OCI-LY3 (cell line): ENCODE measurements around the gene ZNF234.

Experiments
- H2AFZ ChIP-seq: fragments of 200-600, 300-600 bp; shearing (Covaris generic); 2 replicates; pipeline ENCODE4 v1.6.0; 2014; ENCODE audit warnings: antibody characterized with exemption, low read depth, low read length
- H3K27ac ChIP-seq: fragments of 200-600, 300-600 bp; sonication (generic); 2 replicates; pipeline ENCODE4 v1.5.1; 2014; ENCODE audit warnings: mild to moderate bottlenecking, low read length, moderate library complexity, mixed read lengths
- H3K27me3 ChIP-seq: fragments of 200-600, 300-600 bp; sonication (generic); 2 replicates; pipeline ENCODE4 v1.6.1; 2014; ENCODE audit warnings: low read depth, low read length, mixed read lengths
- H3K36me3 ChIP-seq: fragments of 200-600, 300-600 bp; sonication (generic); replicated peaks from 2 replicates; pipeline ENCODE3; 2014; ENCODE audit warnings: low read depth, low read length, mixed read lengths
- H3K4me1 ChIP-seq: fragments of 300-600, 200-600 bp; sonication (generic); 2 replicates; pipeline ENCODE4 v1.6.1; 2014; ENCODE audit warnings: low read length, mixed read lengths
- H3K4me2 ChIP-seq: fragments of 200-600, 300-600 bp; sonication (generic); 2 replicates; pipeline ENCODE4 v1.6.1; 2014; ENCODE audit warnings: low read length, mixed read lengths
- H3K4me3 ChIP-seq: fragments of 300-600, 200-600 bp; sonication (generic); 2 replicates; pipeline ENCODE4 v1.5.1; 2014; ENCODE audit warnings: antibody characterized with exemption, mild to moderate bottlenecking, low read length, moderate library complexity
- H3K79me2 ChIP-seq: fragments of 300-600, 200-600 bp; shearing (Covaris generic); 2 replicates; pipeline ENCODE4 v1.6.1; 2014; ENCODE audit warnings: mild to moderate bottlenecking, low read length, mixed read lengths
- H3K9ac ChIP-seq: fragments of 300-600, 200-600 bp; shearing (Covaris generic); 2 replicates; pipeline ENCODE4 v1.6.0; 2014; ENCODE audit warnings: mild to moderate bottlenecking, low read length, moderate library complexity
- H3K9me3 ChIP-seq: fragments of 200-600, 300-600 bp; shearing (Covaris generic); 2 replicates; pipeline ENCODE4 v1.6.1; 2014; ENCODE audit warnings: low read length, mixed read lengths; ENCODE audit not compliant: insufficient read depth
- H4K20me1 ChIP-seq: fragments of 200-600, 300-600 bp; sonication (generic); 2 replicates; pipeline ENCODE4 v1.6.1; 2016; ENCODE audit warnings: low read length, mixed read lengths; ENCODE audit not compliant: insufficient read depth
- CTCF ChIP-seq: fragments of 200-600, 300-600 bp; sonication (generic); IDR thresholded peaks from 2 replicates; pipeline ENCODE4 v1.5.1; 2014; ENCODE audit warnings: antibody characterized with exemption, low read length, low read depth
- EZH2phosphoT487 ChIP-seq: fragments of 200-600 bp; shearing (Covaris generic); IDR thresholded peaks from 2 replicates; pipeline ENCODE4 v1.6.1; 2018; ENCODE audit warnings: antibody characterized with exemption, mixed run types, low read depth

The ZNF234 gene

GRCh38 chr19:44107751-44108150 is 33.6 kb upstream of the ZNF234 start:
- Histone ChIP-seq H3K4me1 (0 out of 2 replicates have a peak, but pooled peaks cover 2% of the 10 kb centered on the region), H3K79me2 (no peaks in the 10 kb centered on the region), H3K36me3 (peaks cover 70% of the 10 kb centered on the region), H2AFZ (no peak overlapping the region), H3K9me3 (peaks cover 17% of the 10 kb centered on the region; the same call in 1 of the 2 replicates), H3K4me2 (no peak overlapping the region), H3K4me3 (no peak overlapping the region), H3K27me3 (no peaks in the 10 kb centered on the region), H3K27ac (no peak overlapping the region), H4K20me1 (no peaks in the 10 kb centered on the region), H3K9ac (no peak overlapping the region)
- no peak for TF ChIP-seq EZH2phosphoT487
- no peak for TF ChIP-seq CTCF

GRCh38 chr19:44109458-44109857 is 31.9 kb upstream of the ZNF234 start:
- peaks cover 55% of the 10 kb centered on the region for H3K36me3 ChIP-seq
- no peak overlapping the region for H3K4me3 ChIP-seq
- H3K9me3 ChIP-seq: peaks cover 17% of the 10 kb centered on the region; the same call in 1 of the 2 replicates
- no peak overlapping the region for H3K9ac ChIP-seq
- H3K4me2 ChIP-seq: no peak overlapping the region
- H2AFZ ChIP-seq: no peak overlapping the region
- H3K27me3 ChIP-seq: no peaks in the 10 kb centered on the region
- no peak for TF ChIP-seq CTCF
- TF ChIP-seq EZH2phosphoT487: no peak
- H4K20me1 ChIP-seq: no peaks in the 10 kb centered on the region
- no peak overlapping the region for H3K27ac ChIP-seq
- H3K79me2 ChIP-seq: peaks cover 11% of the 10 kb centered on the region
- H3K4me1 ChIP-seq: peaks cover 7% of the 10 kb centered on the region; the same call in 1 of the 2 replicates

- Histone ChIP-seq H4K20me1 (no peaks in the 10 kb centered on the region), H3K27me3 (no peaks in the 10 kb centered on the region), H3K4me2 (0 out of 2 replicates have a peak overlapping the region, but pooled peaks have one; percentile 81), H3K9ac (no peak overlapping the region), H3K36me3 (peaks cover 44% of the 10 kb centered on the region), H2AFZ (no peak overlapping the region), H3K27ac (no peak overlapping the region), H3K4me3 (no peak overlapping the region), H3K4me1 (peaks cover 7% of the 10 kb centered on the region; the same call in 1 of the 2 replicates), H3K9me3 (peaks cover 6% of the 10 kb centered on the region; the same call in 1 of the 2 replicates), H3K79me2 (peaks cover 11% of the 10 kb centered on the region)
- TF ChIP-seq EZH2phosphoT487 (no peak), CTCF (no peak)
These were observed 29.4 kb upstream of the ZNF234 start for GRCh38 chr19:44111910-44112463.

- Histone ChIP-seq H3K9me3 (no peaks in the 10 kb centered on the region; the same call in 1 of the 2 replicates), H2AFZ (peak overlapping the region; percentile 99), H3K36me3 (peaks cover 41% of the 10 kb centered on the region), H3K4me2 (peak overlapping the region; percentile 81), H4K20me1 (no peaks in the 10 kb centered on the region), H3K27ac (no peak overlapping the region), H3K79me2 (peaks cover 11% of the 10 kb centered on the region), H3K4me1 (peaks cover 7% of the 10 kb centered on the region; the same call in 1 of the 2 replicates), H3K4me3 (peak overlapping the region; percentile 80), H3K9ac (peak overlapping the region; percentile 81), H3K27me3 (no peaks in the 10 kb centered on the region)
- TF ChIP-seq EZH2phosphoT487: no peak
These were observed 28.6 kb upstream of the ZNF234 start for GRCh38 chr19:44112802-44113137.
